ENCODE measurements around the gene SYNJ2.

Gene SYNJ2

GRCh38 chr6:158103228-158103627 lies 121.6 kb downstream of the SYNJ2 start:
- Mint-ChIP-seq H3K4me3 (no peak overlapping the region), H3K4me1 (no peaks in the 10 kb centered on the region), H3K27me3 (no peaks in the 10 kb centered on the region), H3K9me3 (no peaks in the 10 kb centered on the region), H3K36me3 (ENCODE audit: insufficient read depth) (peaks cover under 1% of the 10 kb centered on the region), H3K27ac (ENCODE audit: low read depth) (no peak overlapping the region)
- DNase-seq (ENCODE audit: low spot score in 2 of 2) (no peak), ATAC-seq (replicated peaks; ENCODE audit: extremely low read depth, poor library complexity, severe bottlenecking) (no peak)

- H3K36me3 Mint-ChIP-seq (ENCODE audit: insufficient read depth): no peaks in the 10 kb centered on the region
- no peak for DNase-seq (ENCODE audit: low spot score in 2 of 2)
- H3K27ac Mint-ChIP-seq (ENCODE audit: low read depth): no peak overlapping the region
- H3K27me3 Mint-ChIP-seq: no peaks in the 10 kb centered on the region
- H3K4me3 Mint-ChIP-seq: no peak overlapping the region
- no peaks in the 10 kb centered on the region for H3K9me3 Mint-ChIP-seq
- H3K4me1 Mint-ChIP-seq: no peaks in the 10 kb centered on the region
- ATAC-seq (replicated peaks; ENCODE audit: extremely low read depth, poor library complexity, severe bottlenecking): no peak
Observed at GRCh38 chr6:158104696-158105095, 123.0 kb downstream of the SYNJ2 start.

GRCh38 chr6:158109748-158110147 lies 128.1 kb downstream of the SYNJ2 start:
- H3K4me3 Mint-ChIP-seq: no peak overlapping the region
- H3K36me3 Mint-ChIP-seq (ENCODE audit: insufficient read depth): peaks cover 3% of the 10 kb centered on the region
- ATAC-seq (replicated peaks; ENCODE audit: extremely low read depth, poor library complexity, severe bottlenecking) (no peak), DNase-seq (ENCODE audit: low spot score in 2 of 2) (no peak)
- H3K27ac Mint-ChIP-seq (ENCODE audit: low read depth): no peak overlapping the region
- no peaks in the 10 kb centered on the region for H3K27me3 Mint-ChIP-seq
- H3K4me1 Mint-ChIP-seq: no peaks in the 10 kb centered on the region
- no peaks in the 10 kb centered on the region for H3K9me3 Mint-ChIP-seq

- Mint-ChIP-seq H3K4me3 (no peak overlapping the region), H3K27me3 (no peaks in the 10 kb centered on the region), H3K4me1 (no peaks in the 10 kb centered on the region), H3K9me3 (no peaks in the 10 kb centered on the region), H3K27ac (ENCODE audit: low read depth) (no peak overlapping the region), H3K36me3 (ENCODE audit: insufficient read depth) (peaks cover 3% of the 10 kb centered on the region)
- DNase-seq (ENCODE audit: low spot score in 2 of 2): no peak
- no peak for ATAC-seq (replicated peaks; ENCODE audit: extremely low read depth, poor library complexity, severe bottlenecking)
Observed at GRCh38 chr6:158110986-158111385, 129.3 kb downstream of the SYNJ2 start.

- H3K27ac Mint-ChIP-seq (ENCODE audit: low read depth): no peak overlapping the region
- H3K36me3 Mint-ChIP-seq (ENCODE audit: insufficient read depth): peaks cover 3% of the 10 kb centered on the region
- no peak for DNase-seq (ENCODE audit: low spot score in 2 of 2)
- H3K4me1 Mint-ChIP-seq: no peaks in the 10 kb centered on the region
- no peaks in the 10 kb centered on the region for H3K9me3 Mint-ChIP-seq
- H3K4me3 Mint-ChIP-seq: no peak overlapping the region
- no peak for ATAC-seq (replicated peaks; ENCODE audit: extremely low read depth, poor library complexity, severe bottlenecking)
- no peaks in the 10 kb centered on the region for H3K27me3 Mint-ChIP-seq
Observed at GRCh38 chr6:158111987-158112386, 130.3 kb downstream of the SYNJ2 start.

GRCh38 chr6:158113802-158114201 lies 132.1 kb downstream of the SYNJ2 start:
- H3K36me3 Mint-ChIP-seq (ENCODE audit: insufficient read depth): peaks cover 3% of the 10 kb centered on the region
- no peak overlapping the region for H3K27ac Mint-ChIP-seq (ENCODE audit: low read depth)
- ATAC-seq (replicated peaks; ENCODE audit: extremely low read depth, poor library complexity, severe bottlenecking) (no peak), DNase-seq (ENCODE audit: low spot score in 2 of 2) (no peak)
- no peaks in the 10 kb centered on the region for H3K27me3 Mint-ChIP-seq
- no peaks in the 10 kb centered on the region for H3K9me3 Mint-ChIP-seq
- H3K4me1 Mint-ChIP-seq: no peaks in the 10 kb centered on the region
- H3K4me3 Mint-ChIP-seq: no peak overlapping the region

- no peaks in the 10 kb centered on the region for H3K9me3 Mint-ChIP-seq
- DNase-seq (ENCODE audit: low spot score in 2 of 2) (no peak), ATAC-seq (replicated peaks; ENCODE audit: extremely low read depth, poor library complexity, severe bottlenecking) (no peak)
- no peak overlapping the region for H3K4me3 Mint-ChIP-seq
- H3K27me3 Mint-ChIP-seq: no peaks in the 10 kb centered on the region
- H3K36me3 Mint-ChIP-seq (ENCODE audit: insufficient read depth): peaks cover 3% of the 10 kb centered on the region
- no peak overlapping the region for H3K27ac Mint-ChIP-seq (ENCODE audit: low read depth)
- no peaks in the 10 kb centered on the region for H3K4me1 Mint-ChIP-seq
Observed at GRCh38 chr6:158115102-158115501, 133.4 kb downstream of the SYNJ2 start.

- Mint-ChIP-seq H3K9me3 (no peaks in the 10 kb centered on the region), H3K27me3 (no peaks in the 10 kb centered on the region), H3K36me3 (ENCODE audit: insufficient read depth) (peaks cover 3% of the 10 kb centered on the region), H3K27ac (ENCODE audit: low read depth) (no peak overlapping the region), H3K4me1 (no peaks in the 10 kb centered on the region), H3K4me3 (no peak overlapping the region)
- DNase-seq (ENCODE audit: low spot score in 2 of 2) (no peak), ATAC-seq (replicated peaks; ENCODE audit: extremely low read depth, poor library complexity, severe bottlenecking) (no peak)
Observed at GRCh38 chr6:158115508-158115907, 133.8 kb downstream of the SYNJ2 start.

- DNase-seq (ENCODE audit: low spot score in 2 of 2) (no peak), ATAC-seq (replicated peaks; ENCODE audit: extremely low read depth, poor library complexity, severe bottlenecking) (no peak)
- no peak overlapping the region for H3K4me3 Mint-ChIP-seq
- no peak overlapping the region for H3K27ac Mint-ChIP-seq (ENCODE audit: low read depth)
- H3K9me3 Mint-ChIP-seq: no peaks in the 10 kb centered on the region
- no peaks in the 10 kb centered on the region for H3K4me1 Mint-ChIP-seq
- peaks cover under 1% of the 10 kb centered on the region for H3K36me3 Mint-ChIP-seq (ENCODE audit: insufficient read depth)
- H3K27me3 Mint-ChIP-seq: no peaks in the 10 kb centered on the region
Observed at GRCh38 chr6:158118886-158119285, 137.2 kb downstream of the SYNJ2 start.

GRCh38 chr6:158121335-158121734 lies 139.7 kb downstream of the SYNJ2 start:
- no peak overlapping the region for H3K4me3 Mint-ChIP-seq
- DNase-seq (ENCODE audit: low spot score in 2 of 2) (no peak), ATAC-seq (replicated peaks; ENCODE audit: extremely low read depth, poor library complexity, severe bottlenecking) (no peak)
- peaks cover 1% of the 10 kb centered on the region for H3K36me3 Mint-ChIP-seq (ENCODE audit: insufficient read depth)
- no peak overlapping the region for H3K27ac Mint-ChIP-seq (ENCODE audit: low read depth)
- no peaks in the 10 kb centered on the region for H3K9me3 Mint-ChIP-seq
- H3K4me1 Mint-ChIP-seq: no peaks in the 10 kb centered on the region
- no peaks in the 10 kb centered on the region for H3K27me3 Mint-ChIP-seq

GRCh38 chr6:158122048-158122447 lies 140.4 kb downstream of the SYNJ2 start:
- H3K4me1 Mint-ChIP-seq: no peaks in the 10 kb centered on the region
- no peak for DNase-seq (ENCODE audit: low spot score in 2 of 2)

GRCh38 chr6:158124288-158124687 lies 142.6 kb downstream of the SYNJ2 start:
- Mint-ChIP-seq H3K4me3 (no peak overlapping the region), H3K27ac (ENCODE audit: low read depth) (no peak overlapping the region), H3K36me3 (ENCODE audit: insufficient read depth) (peaks cover 4% of the 10 kb centered on the region), H3K27me3 (no peaks in the 10 kb centered on the region), H3K9me3 (no peaks in the 10 kb centered on the region), H3K4me1 (no peaks in the 10 kb centered on the region)
- DNase-seq (ENCODE audit: low spot score in 2 of 2): no peak
- no peak for ATAC-seq (replicated peaks; ENCODE audit: extremely low read depth, poor library complexity, severe bottlenecking)

More at GRCh38 chr6:158122048-158122447, 140.4 kb downstream of the SYNJ2 start:
- H3K27ac Mint-ChIP-seq (ENCODE audit: low read depth): no peak overlapping the region
- H3K9me3 Mint-ChIP-seq: no peaks in the 10 kb centered on the region
- H3K27me3 Mint-ChIP-seq: no peaks in the 10 kb centered on the region
- ATAC-seq (replicated peaks; ENCODE audit: extremely low read depth, poor library complexity, severe bottlenecking): no peak
- no peak overlapping the region for H3K4me3 Mint-ChIP-seq
- H3K36me3 Mint-ChIP-seq (ENCODE audit: insufficient read depth): peaks cover 1% of the 10 kb centered on the region

- peaks cover 4% of the 10 kb centered on the region for H3K36me3 Mint-ChIP-seq (ENCODE audit: insufficient read depth)
- H3K9me3 Mint-ChIP-seq: no peaks in the 10 kb centered on the region
- no peak for DNase-seq (ENCODE audit: low spot score in 2 of 2)
- no peak for ATAC-seq (replicated peaks; ENCODE audit: extremely low read depth, poor library complexity, severe bottlenecking)
- no peaks in the 10 kb centered on the region for H3K27me3 Mint-ChIP-seq
- no peak overlapping the region for H3K4me3 Mint-ChIP-seq
- no peak overlapping the region for H3K27ac Mint-ChIP-seq (ENCODE audit: low read depth)
- H3K4me1 Mint-ChIP-seq: no peaks in the 10 kb centered on the region
Observed at GRCh38 chr6:158125271-158125670, 143.6 kb downstream of the SYNJ2 start.

GRCh38 chr6:158131926-158132325 lies 150.3 kb downstream of the SYNJ2 start:
- Mint-ChIP-seq H3K27ac (ENCODE audit: low read depth) (no peak overlapping the region), H3K9me3 (no peaks in the 10 kb centered on the region), H3K36me3 (ENCODE audit: insufficient read depth) (peaks cover 4% of the 10 kb centered on the region), H3K27me3 (no peaks in the 10 kb centered on the region), H3K4me1 (peaks cover 6% of the 10 kb centered on the region), H3K4me3 (no peak overlapping the region)
- no peak for ATAC-seq (replicated peaks; ENCODE audit: extremely low read depth, poor library complexity, severe bottlenecking)
- no peak for DNase-seq (ENCODE audit: low spot score in 2 of 2)

Measured in central memory CD8-positive, alpha-beta T cell (primary cell).